HepG2 (cell line): Measurements from ENCODE around the gene ANKRD37. TPM values are rescaled to one million over a fixed set of nuclear protein-coding genes. Genes with fewer than 3 reads are reported as not detected.

Experiments used
- GABPB1 ChIP-seq: IDR thresholded peaks from 2 replicates; pipeline ENCODE4 v1.6.1; 2016; ENCODE audit warnings: mild to moderate bottlenecking, missing genetic modification reagents, moderate library complexity, missing compliant biosample characterization
- KAT7 ChIP-seq: IDR thresholded peaks from 2 replicates; pipeline ENCODE4 v1.6.1; 2018; ENCODE audit warnings: borderline replicate concordance, missing compliant biosample characterization
- MATR3 ChIP-seq: sonication (generic); formaldehyde crosslinking; IDR thresholded peaks from 2 replicates; pipeline ENCODE4 v1.4.0; 2020; ENCODE audit warnings: missing genetic modification reagents
- PCBP1 ChIP-seq: fragments of 200-400 bp; formaldehyde crosslinking; IDR thresholded peaks from 2 replicates; pipeline ENCODE4 v1.6.1; 2017; ENCODE audit warnings: mild to moderate bottlenecking, low read depth, low read length, borderline replicate concordance
- POGZ ChIP-seq: sonication (generic); formaldehyde crosslinking; IDR thresholded peaks from 2 replicates; pipeline ENCODE4 v1.4.0; 2020; ENCODE audit warnings: mild to moderate bottlenecking, missing genetic modification reagents
- SMYD3 ChIP-seq: sonication (generic); formaldehyde crosslinking; IDR thresholded peaks from 2 replicates; pipeline ENCODE4 v1.8.1; 2023; ENCODE audit warnings: mild to moderate bottlenecking, missing genetic modification reagents
- SNAPC2 ChIP-seq: sonication (generic); formaldehyde crosslinking; IDR thresholded peaks from 2 replicates; pipeline ENCODE4 v1.8.1; 2022; ENCODE audit warnings: mild to moderate bottlenecking, missing genetic modification reagents
- SRF ChIP-seq: IDR thresholded peaks from 2 replicates; pipeline ENCODE4 v1.6.1; 2011; ENCODE audit warnings: mild to moderate bottlenecking, low read depth, low read length, moderate library complexity
- TAF1 ChIP-seq: sonication (generic); formaldehyde crosslinking; IDR thresholded peaks from 2 replicates; pipeline ENCODE4 v1.4.0; 2020; ENCODE audit warnings: missing genetic modification reagents
- TCF12 ChIP-seq, 2 experiments: fragments of 450-650 bp in 1 of 2; sonication (generic) in 1 of 2; formaldehyde crosslinking in 1 of 2; IDR thresholded peaks; 2 replicates each; pipeline versions ENCODE4 v1.6.1 to v1.8.0; 2017 to 2022; ENCODE audit warnings: antibody characterized with exemption in 1 of 2, mild to moderate bottlenecking in 1 of 2, missing genetic modification reagents in 1 of 2, moderate library complexity in 1 of 2
- TP53 ChIP-seq: sonication (generic); formaldehyde crosslinking; conservative IDR thresholded peaks from 2 replicates; pipeline ENCODE4 v1.4.0; 2020; ENCODE audit warnings: missing genetic modification reagents
- ZNF101 ChIP-seq: sonication (generic); formaldehyde crosslinking; IDR thresholded peaks from 2 replicates; pipeline ENCODE4 v1.4.0; 2020; ENCODE audit warnings: mild to moderate bottlenecking, low read depth, missing genetic modification reagents, borderline replicate concordance
- ZNF121 ChIP-seq: sonication (generic); formaldehyde crosslinking; IDR thresholded peaks from 2 replicates; pipeline ENCODE4 v1.5.0; 2020; ENCODE audit warnings: mild to moderate bottlenecking, missing genetic modification reagents
- ZNF136 ChIP-seq: sonication (generic); formaldehyde crosslinking; IDR thresholded peaks from 2 replicates; pipeline ENCODE4 v1.8.1; 2022; ENCODE audit warnings: low read depth, mild to moderate bottlenecking, moderate library complexity, missing genetic modification reagents
- ZNF232 ChIP-seq: sonication (generic); formaldehyde crosslinking; IDR thresholded peaks from 2 replicates; pipeline ENCODE4 v1.4.0; 2020; ENCODE audit warnings: missing genetic modification reagents, borderline replicate concordance
- ZNF343 ChIP-seq: sonication (generic); formaldehyde crosslinking; IDR thresholded peaks from 2 replicates; pipeline ENCODE4 v1.4.0; 2020; ENCODE audit warnings: mild to moderate bottlenecking, missing genetic modification reagents
- ZNF484 ChIP-seq: sonication (generic); formaldehyde crosslinking; IDR thresholded peaks from 2 replicates; pipeline ENCODE4 v1.5.1; 2020; ENCODE audit warnings: mild to moderate bottlenecking, low read depth, missing genetic modification reagents, borderline replicate concordance
- ZNF792 ChIP-seq: IDR thresholded peaks from 2 replicates; pipeline ENCODE4 v1.6.1; 2016
- polyA plus RNA-seq, 8 experiments: library from polyadenylated mRNA; depleted of rRNA in 3 of 8; stranded (reverse) in 7 of 8; unstranded in 1 of 8; fragments of >200 nt; fragmentation: Illumina TruSeq in 4 of 8; extraction: Trizol in 4 of 8; gene quantifications; 2 replicates each; pipeline versions ENCODE4 v1.2.1 to v1.2.3, GENCODE V29; 2011 to 2016; ENCODE audit warnings: low read depth in 4 of 8, missing spikeins in 1 of 8, mixed read lengths in 1 of 8; ENCODE audit not compliant: insufficient read depth in 1 of 8
- total RNA-seq, 5 experiments: library from RNA; depleted of rRNA; stranded (reverse); fragments of >200 nt; fragmentation: Illumina TruSeq; extraction: Trizol; gene quantifications; 2 replicates each; pipeline ENCODE4 v1.2.3, GENCODE V29; 2016; ENCODE audit warnings: low read depth in 1 of 5
- TF ChIP-seq, protein P1 (sequence below), 2 experiments: sonication (generic) in 1 of 2; formaldehyde crosslinking in 1 of 2; IDR thresholded peaks; 2 replicates each; pipeline versions ENCODE4 v1.5.1 to v1.6.1; 2011 to 2020; ENCODE audit warnings: borderline replicate concordance in 1 of 2, low read depth in 1 of 2, low read length in 1 of 2, mild to moderate bottlenecking in 1 of 2, missing genetic modification reagents in 1 of 2, moderate library complexity in 1 of 2
- TF ChIP-seq, protein P2 (sequence below): sonication (generic); formaldehyde crosslinking; IDR thresholded peaks from 2 replicates; pipeline ENCODE4 v1.9.0; 2021; ENCODE audit warnings: mild to moderate bottlenecking, missing genetic modification reagents
- TF ChIP-seq, protein P3 (sequence below): IDR thresholded peaks from 2 replicates; pipeline ENCODE4 v1.6.1; 2016; ENCODE audit warnings: missing genetic modification reagents, missing compliant biosample characterization
- TF ChIP-seq, protein P4 (sequence below): IDR thresholded peaks from 2 replicates; pipeline ENCODE4 v1.6.1; 2018; ENCODE audit warnings: missing genetic modification reagents

Gene ANKRD37
- total and polyA plus RNA-seq, 2 of the 13 experiments (the other 11 are each of a cell fraction or from before 2014, with no cell fraction given), result 2.2 to 51.4 TPM

DNA sequence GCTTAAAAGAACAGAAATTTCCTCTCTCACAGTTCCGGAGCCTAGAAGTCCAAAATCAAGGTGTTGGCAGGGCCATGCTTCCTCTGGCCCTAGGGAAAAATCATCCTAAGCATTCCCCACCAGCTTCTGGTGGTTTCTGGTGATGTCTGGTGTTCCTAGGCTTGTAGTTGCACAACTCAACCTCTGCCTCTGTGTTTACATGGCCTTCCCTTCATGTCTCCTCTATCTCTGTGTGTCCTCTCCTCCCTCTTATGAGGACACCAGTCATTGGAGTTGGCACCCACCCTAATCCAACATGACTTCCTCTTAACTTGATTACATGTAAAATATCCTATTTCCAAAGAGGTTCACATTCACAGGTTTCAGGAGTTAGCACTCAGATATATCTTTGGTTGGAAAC lies 16.3 kb upstream of the ANKRD37 start (continued):
- TF ChIP-seq ZNF484 (CRISPR knock-in tag), result no peak
- no peak for TF ChIP-seq ZNF232 (CRISPR knock-in tag)
- TF ChIP-seq SRF, result no peak
- no peak for TF ChIP-seq PCBP1
- no peak for TF ChIP-seq ZNF792 (CRISPR knock-in tag)
- no peak for TF ChIP-seq TP53 (CRISPR knock-in tag)
- no peak for TF ChIP-seq GABPB1 (CRISPR knock-in tag)
- TF ChIP-seq KAT7, result no peak
- TF ChIP-seq ZNF343 (CRISPR knock-in tag), result no peak
- TF ChIP-seq SNAPC2, result no peak
- TF ChIP-seq ZNF121 (CRISPR knock-in tag), result no peak
- TF ChIP-seq MATR3 (CRISPR knock-in tag), result no peak
- TF ChIP-seq ZNF101 (CRISPR knock-in tag), result no peak
- TF ChIP-seq, protein P1, sequence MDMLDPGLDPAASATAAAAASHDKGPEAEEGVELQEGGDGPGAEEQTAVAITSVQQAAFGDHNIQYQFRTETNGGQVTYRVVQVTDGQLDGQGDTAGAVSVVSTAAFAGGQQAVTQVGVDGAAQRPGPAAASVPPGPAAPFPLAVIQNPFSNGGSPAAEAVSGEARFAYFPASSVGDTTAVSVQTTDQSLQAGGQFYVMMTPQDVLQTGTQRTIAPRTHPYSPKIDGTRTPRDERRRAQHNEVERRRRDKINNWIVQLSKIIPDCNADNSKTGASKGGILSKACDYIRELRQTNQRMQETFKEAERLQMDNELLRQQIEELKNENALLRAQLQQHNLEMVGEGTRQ (IDR thresholded peaks at IDR 0.05; ENCODE audit: low read depth, low read length), result no peak
- TF ChIP-seq, protein P1 (CRISPR knock-in tag; IDR thresholded peaks at IDR 0.05; ENCODE audit: borderline replicate concordance), result no peak
- no peak for TF ChIP-seq SMYD3
- TF ChIP-seq, protein P2, sequence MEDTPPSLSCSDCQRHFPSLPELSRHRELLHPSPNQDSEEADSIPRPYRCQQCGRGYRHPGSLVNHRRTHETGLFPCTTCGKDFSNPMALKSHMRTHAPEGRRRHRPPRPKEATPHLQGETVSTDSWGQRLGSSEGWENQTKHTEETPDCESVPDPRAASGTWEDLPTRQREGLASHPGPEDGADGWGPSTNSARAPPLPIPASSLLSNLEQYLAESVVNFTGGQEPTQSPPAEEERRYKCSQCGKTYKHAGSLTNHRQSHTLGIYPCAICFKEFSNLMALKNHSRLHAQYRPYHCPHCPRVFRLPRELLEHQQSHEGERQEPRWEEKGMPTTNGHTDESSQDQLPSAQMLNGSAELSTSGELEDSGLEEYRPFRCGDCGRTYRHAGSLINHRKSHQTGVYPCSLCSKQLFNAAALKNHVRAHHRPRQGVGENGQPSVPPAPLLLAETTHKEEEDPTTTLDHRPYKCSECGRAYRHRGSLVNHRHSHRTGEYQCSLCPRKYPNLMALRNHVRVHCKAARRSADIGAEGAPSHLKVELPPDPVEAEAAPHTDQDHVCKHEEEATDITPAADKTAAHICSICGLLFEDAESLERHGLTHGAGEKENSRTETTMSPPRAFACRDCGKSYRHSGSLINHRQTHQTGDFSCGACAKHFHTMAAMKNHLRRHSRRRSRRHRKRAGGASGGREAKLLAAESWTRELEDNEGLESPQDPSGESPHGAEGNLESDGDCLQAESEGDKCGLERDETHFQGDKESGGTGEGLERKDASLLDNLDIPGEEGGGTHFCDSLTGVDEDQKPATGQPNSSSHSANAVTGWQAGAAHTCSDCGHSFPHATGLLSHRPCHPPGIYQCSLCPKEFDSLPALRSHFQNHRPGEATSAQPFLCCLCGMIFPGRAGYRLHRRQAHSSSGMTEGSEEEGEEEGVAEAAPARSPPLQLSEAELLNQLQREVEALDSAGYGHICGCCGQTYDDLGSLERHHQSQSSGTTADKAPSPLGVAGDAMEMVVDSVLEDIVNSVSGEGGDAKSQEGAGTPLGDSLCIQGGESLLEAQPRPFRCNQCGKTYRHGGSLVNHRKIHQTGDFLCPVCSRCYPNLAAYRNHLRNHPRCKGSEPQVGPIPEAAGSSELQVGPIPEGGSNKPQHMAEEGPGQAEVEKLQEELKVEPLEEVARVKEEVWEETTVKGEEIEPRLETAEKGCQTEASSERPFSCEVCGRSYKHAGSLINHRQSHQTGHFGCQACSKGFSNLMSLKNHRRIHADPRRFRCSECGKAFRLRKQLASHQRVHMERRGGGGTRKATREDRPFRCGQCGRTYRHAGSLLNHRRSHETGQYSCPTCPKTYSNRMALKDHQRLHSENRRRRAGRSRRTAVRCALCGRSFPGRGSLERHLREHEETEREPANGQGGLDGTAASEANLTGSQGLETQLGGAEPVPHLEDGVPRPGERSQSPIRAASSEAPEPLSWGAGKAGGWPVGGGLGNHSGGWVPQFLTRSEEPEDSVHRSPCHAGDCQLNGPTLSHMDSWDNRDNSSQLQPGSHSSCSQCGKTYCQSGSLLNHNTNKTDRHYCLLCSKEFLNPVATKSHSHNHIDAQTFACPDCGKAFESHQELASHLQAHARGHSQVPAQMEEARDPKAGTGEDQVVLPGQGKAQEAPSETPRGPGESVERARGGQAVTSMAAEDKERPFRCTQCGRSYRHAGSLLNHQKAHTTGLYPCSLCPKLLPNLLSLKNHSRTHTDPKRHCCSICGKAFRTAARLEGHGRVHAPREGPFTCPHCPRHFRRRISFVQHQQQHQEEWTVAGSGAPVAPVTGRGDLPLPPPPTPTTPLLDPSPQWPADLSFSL (CRISPR knock-in tag), result no peak
- TF ChIP-seq, protein P3, sequence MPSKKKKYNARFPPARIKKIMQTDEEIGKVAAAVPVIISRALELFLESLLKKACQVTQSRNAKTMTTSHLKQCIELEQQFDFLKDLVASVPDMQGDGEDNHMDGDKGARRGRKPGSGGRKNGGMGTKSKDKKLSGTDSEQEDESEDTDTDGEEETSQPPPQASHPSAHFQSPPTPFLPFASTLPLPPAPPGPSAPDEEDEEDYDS (CRISPR knock-in tag), result no peak
- TF ChIP-seq TCF12 (IDR thresholded peaks at IDR 0.05), result no peak
- no peak for TF ChIP-seq TCF12 (CRISPR knock-in tag; IDR thresholded peaks at IDR 0.05)
- TF ChIP-seq POGZ (CRISPR knock-in tag), result peak; percentile 54; the same call in 1 of the 2 replicates
- no peak for TF ChIP-seq ZNF136 (CRISPR knock-in tag)
- TF ChIP-seq TAF1 (CRISPR knock-in tag), result no peak
- TF ChIP-seq, protein P4, sequence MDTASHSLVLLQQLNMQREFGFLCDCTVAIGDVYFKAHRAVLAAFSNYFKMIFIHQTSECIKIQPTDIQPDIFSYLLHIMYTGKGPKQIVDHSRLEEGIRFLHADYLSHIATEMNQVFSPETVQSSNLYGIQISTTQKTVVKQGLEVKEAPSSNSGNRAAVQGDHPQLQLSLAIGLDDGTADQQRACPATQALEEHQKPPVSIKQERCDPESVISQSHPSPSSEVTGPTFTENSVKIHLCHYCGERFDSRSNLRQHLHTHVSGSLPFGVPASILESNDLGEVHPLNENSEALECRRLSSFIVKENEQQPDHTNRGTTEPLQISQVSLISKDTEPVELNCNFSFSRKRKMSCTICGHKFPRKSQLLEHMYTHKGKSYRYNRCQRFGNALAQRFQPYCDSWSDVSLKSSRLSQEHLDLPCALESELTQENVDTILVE, result no peak
